ENCODE measurements around the gene PARD3B. TPM values are rescaled to one million over a fixed set of nuclear protein-coding genes. Genes with fewer than 3 reads are reported as not detected.

PARD3B gene
- total RNA-seq, 1 experiment from 2014 or later: 6.4 TPM

- Histone ChIP-seq H4K5ac (ENCODE audit: insufficient read length, low read depth, low read length) (no peak overlapping the region), H3K9ac (ENCODE audit: extremely low read depth, insufficient read length, low read length) (no peak overlapping the region), H3K23ac (ENCODE audit: insufficient read length, low read depth, low read length) (no peak overlapping the region), H3K27me3 (ENCODE audit: insufficient read depth, low read length) (no peaks in the 10 kb centered on the region), H2BK12ac (ENCODE audit: insufficient read length, low read depth, low read length) (no peak overlapping the region), H3T11ph (ENCODE audit: low read length) (no peak overlapping the region), H3K14ac (ENCODE audit: insufficient read depth, low read length) (no peak overlapping the region), H3K79me1 (ENCODE audit: insufficient read depth, low read depth, low read length, poor library complexity, severe bottlenecking) (no peaks in the 10 kb centered on the region), H2AK5ac (ENCODE audit: insufficient read length, low read length) (no peak overlapping the region), H4K91ac (ENCODE audit: insufficient read length, low read depth, low read length) (no peak overlapping the region), H3K56ac (ENCODE audit: insufficient read length, low read depth, low read length) (no peak overlapping the region), H2BK120ac (ENCODE audit: low read depth, low read length, poor library complexity, severe bottlenecking) (no peak overlapping the region), H3K4ac (ENCODE audit: low read depth, low read length) (no peak overlapping the region), H2BK15ac (ENCODE audit: low read depth, low read length) (no peak overlapping the region), H3K23me2 (ENCODE audit: insufficient read length, low read depth, low read length, poor library complexity, severe bottlenecking) (no peaks in the 10 kb centered on the region), H3K4me2 (ENCODE audit: insufficient read depth, insufficient read length, low read length) (no peak overlapping the region), H2BK5ac (ENCODE audit: insufficient read length, low read length) (no peak overlapping the region), H3K9me3 (ENCODE audit: control insufficient read depth, low read depth, low read length) (no peaks in the 10 kb centered on the region), H4K20me1 (ENCODE audit: control insufficient read depth, insufficient read depth, insufficient read length) (no peaks in the 10 kb centered on the region), H3K18ac (ENCODE audit: insufficient read length, low read depth, low read length) (no peak overlapping the region), H2BK20ac (ENCODE audit: low read depth, low read length, poor library complexity, severe bottlenecking) (no peak overlapping the region), H3K79me2 (ENCODE audit: insufficient read depth, low read length) (no peaks in the 10 kb centered on the region), H3K4me1 (ENCODE audit: insufficient read depth, low read length) (no peaks in the 10 kb centered on the region), H4K8ac (replicated peaks; ENCODE audit: insufficient read length, low read depth, low read length) (no peak overlapping the region), H3K27ac (ENCODE audit: insufficient read length, low read depth, low read length) (no peak overlapping the region), H2AFZ (ENCODE audit: low read length) (no peak overlapping the region)
- H3K9me3 Mint-ChIP-seq: no peaks in the 10 kb centered on the region
- H3K4me1 Mint-ChIP-seq: 0 out of 4 replicates have a peak, but pooled peaks cover 0 to 2% of the 10 kb centered on the region in 2 experiments
- no peaks in the 10 kb centered on the region for H3K27me3 Mint-ChIP-seq (ENCODE audit: low read depth)
- DNase-seq: no peak
- TF ChIP-seq CTCF (conservative IDR thresholded peaks at IDR 0.05): no peak
- no peak overlapping the region for H3K4me3 Mint-ChIP-seq
- H3K27ac Mint-ChIP-seq: no peak overlapping the region
- 0 out of 7 replicates have a peak, but pooled peaks cover 0 to 6% (median 0%) of the 10 kb centered on the region in 3 experiments for H3K36me3 Mint-ChIP-seq (ENCODE audit: insufficient read depth in 1 of 3, low read depth in 3 of 3)
- WGBS (ENCODE audit: extremely low coverage, insufficient read length, low lambda C conversion rate): no CpG with 5 or more reads among the region's 2 CpGs
Measured at GRCh38 chr2:205166745-205167144, 621.5 kb downstream of the PARD3B start.

All from H9 (cell line).